BE2C (cell line): ENCODE results near the gene ARID3A.

Experiments used
- DNase-seq: peaks from one replicate; pipeline ENCODE4 v3.0.0-alpha.2; 2020
- H3K27me3 ChIP-seq: fragments of 250-450 bp; sonication (Bioruptor Pico); 2 replicates; pipeline ENCODE4 v1.5.1; 2020; ENCODE audit warnings: mild to moderate bottlenecking
- H3K36me3 ChIP-seq: fragments of 250-450 bp; sonication (Bioruptor Pico); 2 replicates; pipeline ENCODE4 v1.5.1; 2020; ENCODE audit warnings: mild to moderate bottlenecking
- H3K4me1 ChIP-seq: fragments of 250-450 bp; sonication (Bioruptor Pico); 2 replicates; pipeline ENCODE4 v1.5.1; 2020
- H3K4me3 ChIP-seq: 2 replicates; pipeline ENCODE4 v1.5.1; 2011; ENCODE audit warnings: low read depth, low read length
- H3K9me3 ChIP-seq: fragments of 250-450 bp; sonication (Bioruptor Pico); 2 replicates; pipeline ENCODE4 v1.5.1; 2020
- CTCF ChIP-seq: IDR thresholded peaks from 2 replicates; pipeline ENCODE4 v1.5.1; 2012; ENCODE audit warnings: mild to moderate bottlenecking, low read depth, low read length

The ARID3A gene

GRCh38 chr19:986083-986482 is 60.2 kb downstream of the ARID3A start:
- TF ChIP-seq CTCF: no peak
- Histone ChIP-seq H3K36me3 (peaks cover 28% of the 10 kb centered on the region), H3K4me3 (no peak overlapping the region), H3K4me1 (no peaks in the 10 kb centered on the region), H3K27me3 (no peaks in the 10 kb centered on the region), H3K9me3 (no peaks in the 10 kb centered on the region)
- no peak for DNase-seq

GRCh38 chr19:988081-988480 is 62.2 kb downstream of the ARID3A start:
- DNase-seq: peak; percentile 6
- Histone ChIP-seq H3K27me3 (no peaks in the 10 kb centered on the region), H3K9me3 (no peaks in the 10 kb centered on the region), H3K36me3 (peaks cover 41% of the 10 kb centered on the region), H3K4me1 (no peaks in the 10 kb centered on the region), H3K4me3 (no peak overlapping the region)
- no peak for TF ChIP-seq CTCF

- no peaks in the 10 kb centered on the region for H3K27me3 ChIP-seq
- DNase-seq: peak; percentile 4
- no peaks in the 10 kb centered on the region for H3K4me1 ChIP-seq
- H3K9me3 ChIP-seq: no peaks in the 10 kb centered on the region
- H3K4me3 ChIP-seq: no peak overlapping the region
- TF ChIP-seq CTCF: no peak
- peaks cover 45% of the 10 kb centered on the region for H3K36me3 ChIP-seq
Measured at GRCh38 chr19:988510-988909, 62.7 kb downstream of the ARID3A start.

- Histone ChIP-seq H3K4me3 (no peak overlapping the region), H3K9me3 (no peaks in the 10 kb centered on the region), H3K4me1 (no peaks in the 10 kb centered on the region), H3K27me3 (no peaks in the 10 kb centered on the region), H3K36me3 (peaks cover 55% of the 10 kb centered on the region)
- DNase-seq: peak; percentile 22
- peak; percentile 31 for TF ChIP-seq CTCF
Measured at GRCh38 chr19:989381-990081, 63.7 kb downstream of the ARID3A start.

- H3K36me3 ChIP-seq: peaks cover 56% of the 10 kb centered on the region
- no peak for TF ChIP-seq CTCF
- H3K4me1 ChIP-seq: no peaks in the 10 kb centered on the region
- no peak for DNase-seq
- H3K4me3 ChIP-seq: no peak overlapping the region
- no peaks in the 10 kb centered on the region for H3K9me3 ChIP-seq
- H3K27me3 ChIP-seq: no peaks in the 10 kb centered on the region
Measured at GRCh38 chr19:990119-990571, 64.3 kb downstream of the ARID3A start.

- Histone ChIP-seq H3K36me3 (peaks cover 52% of the 10 kb centered on the region), H3K9me3 (no peaks in the 10 kb centered on the region), H3K4me3 (no peak overlapping the region), H3K27me3 (peaks cover 2% of the 10 kb centered on the region), H3K4me1 (peaks cover 5% of the 10 kb centered on the region; the same call in 1 of the 2 replicates)
- no peak for TF ChIP-seq CTCF
- peak; percentile 15 for DNase-seq
Measured at GRCh38 chr19:990746-991145, 64.9 kb downstream of the ARID3A start.
